GM12892 (cell line): ENCODE results near the gene RMDN2.

Experiments used
- DNase-seq: peaks from one replicate; pipeline ENCODE4 v3.0.0; 2011; ENCODE audit not compliant: insufficient read length
- FAIRE-seq: peaks from 2 replicates; lab custom pipeline; 2011; peaks lifted over from hg19 to GRCh38; lab: Jason Lieb, UNC
- POLR2A ChIP-seq: IDR thresholded peaks from 2 replicates; pipeline ENCODE4 v1.6.1; 2011; ENCODE audit warnings: low read depth, low read length, control low read depth
- POLR2AphosphoS5 ChIP-seq: IDR thresholded peaks from 2 replicates; pipeline ENCODE4 v1.6.1; 2011; ENCODE audit warnings: low read depth, low read length, control low read depth
- TAF1 ChIP-seq: IDR thresholded peaks from 2 replicates; pipeline ENCODE4 v1.6.1; 2011; ENCODE audit warnings: low read depth, mild to moderate bottlenecking, control low read depth, low read length, borderline replicate concordance

The RMDN2 gene

DNA sequence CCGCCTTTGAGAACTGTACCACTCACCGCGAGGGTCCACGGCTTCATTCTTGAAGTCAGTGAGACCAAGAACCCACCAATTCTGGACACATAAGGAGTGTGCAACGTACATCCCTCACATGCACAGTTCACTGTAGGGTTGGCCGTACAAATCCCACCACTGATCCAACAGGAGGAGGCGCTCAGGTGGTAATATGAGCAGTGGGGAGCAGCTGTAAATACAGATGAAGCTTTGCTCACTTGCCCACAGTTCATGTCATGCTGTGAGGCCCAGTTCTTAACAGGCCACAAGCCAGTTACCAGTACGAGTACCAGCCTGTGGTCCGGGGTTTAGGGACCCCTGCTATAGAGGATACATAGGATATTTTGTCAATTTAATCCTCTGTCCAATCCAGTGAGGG, 96.5 kb downstream of the RMDN2 start:
- no peak for TF ChIP-seq POLR2A
- TF ChIP-seq TAF1, result no peak
- TF ChIP-seq POLR2AphosphoS5, result no peak
- DNase-seq (no peak), FAIRE-seq (no peak)

- no peak for TF ChIP-seq POLR2A
- no peak for TF ChIP-seq POLR2AphosphoS5
- no peak for TF ChIP-seq TAF1
- peak; percentile 17 for FAIRE-seq
- DNase-seq, result no peak
Observed at GRCh38 chr2:38026846-38027245, 101.8 kb downstream of the RMDN2 start.

- DNase-seq (no peak), FAIRE-seq (no peak)
- TF ChIP-seq TAF1 (no peak), POLR2A (no peak), POLR2AphosphoS5 (no peak)
Observed at GRCh38 chr2:38028829-38029228, 103.7 kb downstream of the RMDN2 start.

DNA sequence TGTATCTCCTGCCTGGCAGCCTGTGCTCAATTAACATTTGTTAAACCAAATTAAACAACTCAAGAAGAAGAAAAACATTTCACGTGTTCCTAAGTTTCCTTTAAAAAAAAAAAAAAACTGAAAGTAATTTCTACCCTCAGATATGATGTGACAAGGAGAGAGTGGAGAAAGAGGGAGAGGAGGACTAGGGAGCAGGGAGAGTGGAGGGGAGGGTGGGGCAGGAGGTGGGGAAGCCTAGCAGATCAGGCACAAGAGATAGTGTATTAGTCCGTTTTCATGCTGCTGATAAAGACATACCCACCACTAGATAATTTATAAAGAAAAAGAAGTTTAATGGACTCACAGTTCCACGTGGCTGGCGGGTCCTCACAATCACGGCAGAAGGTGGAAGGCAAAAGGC, 104.4 kb downstream of the RMDN2 start:
- TF ChIP-seq POLR2AphosphoS5, result no peak
- TF ChIP-seq TAF1, result no peak
- no peak for DNase-seq
- no peak for FAIRE-seq

- FAIRE-seq (no peak), DNase-seq (no peak)
- TF ChIP-seq POLR2AphosphoS5 (no peak), TAF1 (no peak), POLR2A (no peak)
Observed at GRCh38 chr2:38030635-38031355, 105.7 kb downstream of the RMDN2 start.

DNA sequence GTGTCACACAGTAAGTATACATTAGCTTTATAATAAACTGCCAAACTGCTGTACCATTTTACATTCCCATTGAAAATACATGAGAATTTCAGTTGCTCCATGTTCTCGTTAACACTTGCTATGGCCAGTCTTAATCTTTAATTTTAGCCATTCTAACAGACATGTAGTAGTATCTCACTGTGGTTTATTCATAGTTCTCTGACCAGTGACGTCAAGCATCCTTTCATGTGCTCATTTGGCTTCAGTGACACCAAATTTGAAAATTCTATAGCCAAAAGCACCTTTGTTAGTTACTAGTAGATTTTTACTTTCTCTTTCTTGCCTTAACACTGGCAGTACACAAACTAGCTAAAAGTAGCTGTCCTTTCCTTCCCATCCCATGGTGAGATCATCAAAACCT, 107.9 kb downstream of the RMDN2 start:
- no peak for TF ChIP-seq POLR2AphosphoS5
- no peak for TF ChIP-seq TAF1
- TF ChIP-seq POLR2A, result no peak
- FAIRE-seq (peak; percentile 51), DNase-seq (no peak)

DNA sequence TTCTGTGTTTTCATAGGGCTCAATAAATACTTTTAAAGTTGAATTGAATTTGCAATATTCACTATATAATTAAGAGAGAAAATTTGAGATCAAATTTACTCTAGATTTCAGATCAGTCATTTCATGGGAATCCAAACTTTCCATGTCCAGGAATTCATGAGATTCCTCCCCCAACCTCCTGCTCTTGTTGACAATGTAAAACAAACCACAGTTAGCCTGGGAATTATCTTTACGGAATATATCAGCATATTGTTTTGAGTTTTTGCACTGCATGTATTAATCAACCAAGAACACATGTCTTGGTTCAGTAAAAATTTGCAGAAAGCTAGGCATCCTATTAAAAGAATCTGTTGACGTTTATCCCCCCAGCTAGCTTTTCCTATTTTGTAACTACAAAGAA, 108.6 kb downstream of the RMDN2 start:
- DNase-seq, result no peak
- TF ChIP-seq TAF1, result no peak
- no peak for FAIRE-seq

DNA sequence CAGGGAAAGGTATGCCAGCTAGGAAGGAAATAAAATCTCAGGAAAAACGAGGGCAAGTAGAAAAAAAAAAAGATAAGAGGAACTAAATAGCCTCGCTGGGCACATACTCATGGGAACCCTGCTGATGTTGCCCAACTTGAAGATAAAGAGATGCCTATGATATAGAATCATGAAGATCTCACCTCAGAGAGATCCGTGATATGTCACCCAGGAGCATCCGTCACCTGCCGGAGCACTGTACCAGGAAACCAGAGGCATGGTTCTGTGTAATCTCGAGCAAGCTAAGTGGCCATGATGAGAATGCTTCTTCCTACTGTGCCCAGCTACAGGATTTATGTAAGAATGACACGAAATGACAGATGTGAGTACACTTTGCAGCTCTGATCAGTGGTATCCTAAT, 110.9 kb downstream of the RMDN2 start:
- TF ChIP-seq POLR2A, result no peak
- TF ChIP-seq POLR2AphosphoS5, result no peak
- no peak for TF ChIP-seq TAF1
- FAIRE-seq (no peak), DNase-seq (no peak)

GRCh38 chr2:38037325-38037724, 112.2 kb downstream of the RMDN2 start:
- DNase-seq (no peak), FAIRE-seq (no peak)
- TF ChIP-seq POLR2AphosphoS5, result no peak
- no peak for TF ChIP-seq TAF1
- TF ChIP-seq POLR2A, result no peak

- DNase-seq, result peak; percentile 13
- peak; percentile 96 for FAIRE-seq
- TF ChIP-seq POLR2A (peak; percentile 55), TAF1 (peak; percentile 40; the same call in 1 of the 2 replicates), POLR2AphosphoS5 (peak; percentile 46; the same call in 1 of the 2 replicates)
Observed at GRCh38 chr2:38037757-38038621, 112.9 kb downstream of the RMDN2 start.

DNA sequence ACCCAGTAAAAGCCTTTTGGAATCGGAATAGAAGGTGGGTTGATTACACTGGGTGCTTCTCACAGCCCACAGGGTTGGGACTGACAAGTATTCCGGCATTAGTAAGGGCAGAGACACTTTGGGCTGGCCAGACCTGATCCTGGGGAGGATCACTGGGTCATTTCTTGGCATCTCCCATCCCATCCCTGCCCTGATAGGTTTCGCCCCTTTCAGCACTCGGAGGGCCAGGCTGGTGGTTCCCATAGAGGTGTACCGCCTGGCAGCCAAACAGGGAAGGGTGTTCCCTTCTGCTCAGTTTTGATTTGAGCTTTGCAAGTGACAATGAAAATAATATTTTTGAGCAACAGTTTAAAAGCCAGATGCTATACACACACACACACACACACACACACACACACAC, 113.6 kb downstream of the RMDN2 start:
- DNase-seq (no peak), FAIRE-seq (no peak)
- no peak for TF ChIP-seq TAF1
- no peak for TF ChIP-seq POLR2A
- no peak for TF ChIP-seq POLR2AphosphoS5
